Keratinocyte (primary cell): Measurements from ENCODE around the gene ARID3A.

Source experiments
- CTCF ChIP-seq, 3 experiments: IDR thresholded peaks in 1 of 3; conservative IDR thresholded peaks in 1 of 3; optimal IDR thresholded peaks in 1 of 3; 2 replicates in 2 of 3; 3 replicates in 1 of 3; pipeline versions ENCODE3 to v1.5.1; 2011; ENCODE audit warnings: low read length in 3 of 3, mild to moderate bottlenecking in 3 of 3, moderate library complexity in 2 of 3, control low read depth in 1 of 3, inconsistent platforms in 1 of 3; ENCODE audit not compliant: insufficient read depth in 2 of 3; ENCODE audit errors: extremely low read depth in 1 of 3
- EZH2 ChIP-seq: IDR thresholded peaks from one replicate; pipeline ENCODE4 v1.6.1; 2012; ENCODE audit warnings: inconsistent platforms, mild to moderate bottlenecking, low read length, moderate library complexity

- TF ChIP-seq CTCF (optimal IDR thresholded peaks at IDR 0.05 in 1 of 3, IDR thresholded peaks at IDR 0.05 in 1 of 3, conservative IDR thresholded peaks at IDR 0.05 in 1 of 3; ENCODE audit: extremely low read depth in 1 of 3, insufficient read depth in 2 of 3, low read length in 3 of 3): no peak
- no peak for TF ChIP-seq EZH2
Observed at GRCh38 chr19:993831-994393, 68.1 kb downstream of the ARID3A start.
